ENCODE measurements around the gene PSEN2.

DNA sequence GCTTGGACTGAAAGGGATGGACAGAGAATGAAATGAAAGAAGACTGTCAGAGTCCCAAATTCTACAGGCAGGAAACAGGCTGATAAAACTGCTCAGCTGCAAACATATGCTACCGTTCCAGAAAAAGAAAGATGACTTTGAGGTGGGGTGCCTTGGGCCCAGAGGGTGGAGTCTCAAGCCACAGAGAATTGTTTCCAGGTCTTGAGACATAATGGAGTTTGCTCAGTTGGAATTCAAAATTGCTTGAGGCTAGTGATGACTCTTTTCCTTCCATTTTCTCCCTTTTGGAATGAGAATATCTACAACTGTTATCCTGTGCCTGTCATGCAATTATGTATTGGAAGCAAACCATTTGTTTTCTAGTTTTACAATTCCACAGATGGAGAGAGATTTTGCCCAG is 23.6 kb upstream of the PSEN2 start:
- TF ChIP-seq, protein P1, sequence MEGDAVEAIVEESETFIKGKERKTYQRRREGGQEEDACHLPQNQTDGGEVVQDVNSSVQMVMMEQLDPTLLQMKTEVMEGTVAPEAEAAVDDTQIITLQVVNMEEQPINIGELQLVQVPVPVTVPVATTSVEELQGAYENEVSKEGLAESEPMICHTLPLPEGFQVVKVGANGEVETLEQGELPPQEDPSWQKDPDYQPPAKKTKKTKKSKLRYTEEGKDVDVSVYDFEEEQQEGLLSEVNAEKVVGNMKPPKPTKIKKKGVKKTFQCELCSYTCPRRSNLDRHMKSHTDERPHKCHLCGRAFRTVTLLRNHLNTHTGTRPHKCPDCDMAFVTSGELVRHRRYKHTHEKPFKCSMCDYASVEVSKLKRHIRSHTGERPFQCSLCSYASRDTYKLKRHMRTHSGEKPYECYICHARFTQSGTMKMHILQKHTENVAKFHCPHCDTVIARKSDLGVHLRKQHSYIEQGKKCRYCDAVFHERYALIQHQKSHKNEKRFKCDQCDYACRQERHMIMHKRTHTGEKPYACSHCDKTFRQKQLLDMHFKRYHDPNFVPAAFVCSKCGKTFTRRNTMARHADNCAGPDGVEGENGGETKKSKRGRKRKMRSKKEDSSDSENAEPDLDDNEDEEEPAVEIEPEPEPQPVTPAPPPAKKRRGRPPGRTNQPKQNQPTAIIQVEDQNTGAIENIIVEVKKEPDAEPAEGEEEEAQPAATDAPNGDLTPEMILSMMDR (IDR thresholded peaks at IDR 0.05), result no peak
- TF ChIP-seq POLR2A (IDR thresholded peaks at IDR 0.05), result no peak

Data from adrenal gland (tissue), 5 donors.